Chondrocyte (in vitro differentiated cells): ENCODE measurements around the gene CLEC19A. TPM values are rescaled to one million over a fixed set of nuclear protein-coding genes. Genes with fewer than 3 reads are reported as not detected.

ENCODE experiments used
- DNase-seq: peaks from one replicate; pipeline ENCODE4 v3.0.0; 2021; ENCODE audit warnings: mixed read lengths, low spot score
- H3K27ac Mint-ChIP-seq: one replicate; pipeline ENCODE4 v1.8.0; 2021; ENCODE audit warnings: mild to moderate bottlenecking, moderate library complexity, mixed read lengths; ENCODE audit not compliant: unreplicated experiment
- H3K27me3 Mint-ChIP-seq: 2 replicates; pipeline ENCODE4 v1.8.0; 2021; ENCODE audit warnings: low read depth, mixed read lengths
- H3K36me3 Mint-ChIP-seq: 2 replicates; pipeline ENCODE4 v1.8.0; 2021; ENCODE audit warnings: low read depth, mixed read lengths
- H3K4me1 Mint-ChIP-seq: 2 replicates; pipeline ENCODE4 v1.8.0; 2021; ENCODE audit warnings: low read depth, mild to moderate bottlenecking, mixed read lengths
- H3K4me3 Mint-ChIP-seq: one replicate; pipeline ENCODE4 v1.8.0; 2021; ENCODE audit warnings: mild to moderate bottlenecking, moderate library complexity, mixed read lengths; ENCODE audit not compliant: unreplicated experiment
- H3K9me3 Mint-ChIP-seq: 2 replicates; pipeline ENCODE4 v1.8.0; 2021; ENCODE audit warnings: low read depth, mixed read lengths
- total RNA-seq: library from RNA; stranded (reverse); gene quantifications from 3 replicates; pipeline ENCODE4 v1.2.1, GENCODE V29; 2021
- TF ChIP-seq, protein P1 (sequence below): fragments of 200-600 bp; sonication (generic); IDR thresholded peaks from 2 replicates; pipeline ENCODE4 v1.5.0; 2021; ENCODE audit warnings: antibody characterized with exemption, mild to moderate bottlenecking, moderate library complexity

CLEC19A gene
- total RNA-seq, 1 donor from 2014 or later: not detected

- TF ChIP-seq, protein P1, sequence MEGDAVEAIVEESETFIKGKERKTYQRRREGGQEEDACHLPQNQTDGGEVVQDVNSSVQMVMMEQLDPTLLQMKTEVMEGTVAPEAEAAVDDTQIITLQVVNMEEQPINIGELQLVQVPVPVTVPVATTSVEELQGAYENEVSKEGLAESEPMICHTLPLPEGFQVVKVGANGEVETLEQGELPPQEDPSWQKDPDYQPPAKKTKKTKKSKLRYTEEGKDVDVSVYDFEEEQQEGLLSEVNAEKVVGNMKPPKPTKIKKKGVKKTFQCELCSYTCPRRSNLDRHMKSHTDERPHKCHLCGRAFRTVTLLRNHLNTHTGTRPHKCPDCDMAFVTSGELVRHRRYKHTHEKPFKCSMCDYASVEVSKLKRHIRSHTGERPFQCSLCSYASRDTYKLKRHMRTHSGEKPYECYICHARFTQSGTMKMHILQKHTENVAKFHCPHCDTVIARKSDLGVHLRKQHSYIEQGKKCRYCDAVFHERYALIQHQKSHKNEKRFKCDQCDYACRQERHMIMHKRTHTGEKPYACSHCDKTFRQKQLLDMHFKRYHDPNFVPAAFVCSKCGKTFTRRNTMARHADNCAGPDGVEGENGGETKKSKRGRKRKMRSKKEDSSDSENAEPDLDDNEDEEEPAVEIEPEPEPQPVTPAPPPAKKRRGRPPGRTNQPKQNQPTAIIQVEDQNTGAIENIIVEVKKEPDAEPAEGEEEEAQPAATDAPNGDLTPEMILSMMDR: no peak
- DNase-seq: no peak
- peaks cover 2% of the 10 kb centered on the region for H3K9me3 Mint-ChIP-seq
- H3K4me3 Mint-ChIP-seq: no peak overlapping the region
- H3K27me3 Mint-ChIP-seq: no peaks in the 10 kb centered on the region
- H3K27ac Mint-ChIP-seq: no peak overlapping the region
- peaks cover 3% of the 10 kb centered on the region for H3K4me1 Mint-ChIP-seq
- H3K36me3 Mint-ChIP-seq: no peaks in the 10 kb centered on the region
Observed at GRCh38 chr16:19283637-19284036, 1.9 kb upstream of the CLEC19A start.

DNA sequence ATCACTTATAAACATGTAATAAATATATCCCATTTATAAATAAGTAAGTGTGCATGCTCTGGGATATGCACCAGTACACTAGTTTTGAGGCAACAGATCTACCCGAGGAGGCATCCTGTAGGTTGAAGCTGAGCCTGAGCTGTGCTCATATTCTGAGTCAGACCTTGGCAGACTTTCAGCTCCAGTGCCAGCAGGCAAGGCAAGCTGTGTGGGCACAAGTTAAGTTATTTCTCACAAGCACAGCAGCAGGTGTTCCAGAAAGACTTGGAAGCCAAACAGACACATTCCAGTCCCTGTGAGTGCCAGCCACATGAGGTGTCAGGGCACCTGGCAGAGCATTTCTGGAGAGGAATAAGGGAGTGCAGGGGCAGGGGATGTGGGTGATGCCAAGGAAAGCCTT is 1.3 kb upstream of the CLEC19A start:
- Mint-ChIP-seq H3K4me3 (no peak overlapping the region), H3K27me3 (no peaks in the 10 kb centered on the region), H3K9me3 (no peaks in the 10 kb centered on the region), H3K4me1 (peaks cover 3% of the 10 kb centered on the region), H3K36me3 (no peaks in the 10 kb centered on the region), H3K27ac (no peak overlapping the region)
- TF ChIP-seq, protein P1: no peak
- no peak for DNase-seq

- Mint-ChIP-seq H3K4me1 (peaks cover 3% of the 10 kb centered on the region), H3K9me3 (no peaks in the 10 kb centered on the region), H3K27ac (no peak overlapping the region)
Observed at GRCh38 chr16:19286827-19287226, 1.3 kb downstream of the CLEC19A start.

GRCh38 chr16:19287241-19287640 is 1.7 kb downstream of the CLEC19A start:
- TF ChIP-seq, protein P1: no peak
- no peaks in the 10 kb centered on the region for H3K36me3 Mint-ChIP-seq
- peaks cover 4% of the 10 kb centered on the region for H3K27me3 Mint-ChIP-seq
- no peak for DNase-seq
- no peak overlapping the region for H3K27ac Mint-ChIP-seq
- H3K4me3 Mint-ChIP-seq: no peak overlapping the region
- H3K9me3 Mint-ChIP-seq: no peaks in the 10 kb centered on the region
- H3K4me1 Mint-ChIP-seq: peaks cover 3% of the 10 kb centered on the region

More at GRCh38 chr16:19286827-19287226, 1.3 kb downstream of the CLEC19A start:
- Mint-ChIP-seq H3K4me3 (no peak overlapping the region), H3K27me3 (peaks cover 4% of the 10 kb centered on the region), H3K36me3 (no peaks in the 10 kb centered on the region)
- DNase-seq: no peak
- TF ChIP-seq, protein P1: no peak

DNA sequence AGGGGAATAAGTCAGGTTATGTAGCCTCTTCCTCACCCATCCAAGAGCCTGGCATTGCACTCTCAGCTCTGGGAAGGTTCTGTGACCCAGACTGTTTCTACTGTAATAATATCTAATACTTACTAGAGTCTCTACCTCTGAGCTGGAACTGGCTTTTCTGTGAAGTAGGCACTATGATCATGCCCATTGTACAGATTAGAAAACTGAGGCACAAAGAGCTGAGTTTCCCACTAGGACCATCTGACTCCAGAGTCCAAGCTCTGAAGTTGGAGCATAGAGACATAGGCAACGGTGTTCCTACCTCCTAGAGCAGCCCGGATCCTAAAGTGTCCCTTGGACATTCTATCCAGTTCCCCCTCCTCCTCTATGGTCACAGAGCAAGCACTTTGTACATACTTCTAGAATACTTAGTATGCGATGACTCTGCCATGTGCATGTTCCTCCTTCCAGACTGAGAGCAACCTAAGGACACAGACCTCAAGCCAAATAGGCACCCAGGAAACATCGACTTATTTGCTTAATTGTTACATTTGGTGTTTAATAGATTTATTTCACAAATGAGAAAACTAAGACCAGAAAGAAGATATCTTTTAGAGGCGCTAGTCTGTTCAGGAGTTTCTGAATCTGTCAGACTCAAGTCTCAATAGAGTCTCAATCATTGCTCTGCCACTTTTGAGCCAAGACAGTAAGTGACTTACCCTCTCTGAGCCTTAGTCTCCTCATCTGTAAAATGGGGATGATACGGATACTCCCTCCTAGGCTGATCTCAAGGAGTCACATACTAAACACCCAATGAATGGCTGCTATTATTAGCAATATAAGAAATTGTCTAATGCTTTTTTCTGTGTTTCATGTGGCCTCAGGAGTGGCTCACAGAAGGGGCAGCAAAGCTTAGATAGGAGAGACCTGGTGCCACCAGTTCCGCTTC is 3.6 kb downstream of the CLEC19A start:
- TF ChIP-seq, protein P1: no peak
- Mint-ChIP-seq H3K4me1 (peaks cover 3% of the 10 kb centered on the region), H3K27me3 (peaks cover 15% of the 10 kb centered on the region), H3K27ac (no peak overlapping the region), H3K9me3 (no peaks in the 10 kb centered on the region), H3K4me3 (no peak overlapping the region), H3K36me3 (no peaks in the 10 kb centered on the region)
- no peak for DNase-seq
